GM12892 (cell line): ENCODE measurements around the gene TRPM3.

Source experiments
- POLR2A ChIP-seq: IDR thresholded peaks from 2 replicates; pipeline ENCODE4 v1.6.1; 2011; ENCODE audit warnings: low read depth, low read length, control low read depth
- POLR2AphosphoS5 ChIP-seq: IDR thresholded peaks from 2 replicates; pipeline ENCODE4 v1.6.1; 2011; ENCODE audit warnings: low read depth, low read length, control low read depth

- no peak for TF ChIP-seq POLR2A
- TF ChIP-seq POLR2AphosphoS5: no peak
Measured at GRCh38 chr9:70532716-70533115, 588.7 kb downstream of the TRPM3 start.
